ENCODE data around the gene FSTL4.

- TF ChIP-seq CTCF (IDR thresholded peaks at IDR 0.05; ENCODE audit: low read depth, low read length, missing input control) (no peak), HNF4G (IDR thresholded peaks at IDR 0.05) (no peak)
Observed at GRCh38 chr5:133401731-133402347, 210.5 kb downstream of the FSTL4 start.

All from liver (tissue), 3 donors.